ENCODE results near the gene SETDB1. TPM values are rescaled to one million over a fixed set of nuclear protein-coding genes. Genes with fewer than 3 reads are reported as not detected.

Gene SETDB1
- total and polyA plus RNA-seq, 2 of the 13 experiments (the other 11 are each of a cell fraction or from before 2014, with no cell fraction given): 33.1 to 34.6 TPM

DNA sequence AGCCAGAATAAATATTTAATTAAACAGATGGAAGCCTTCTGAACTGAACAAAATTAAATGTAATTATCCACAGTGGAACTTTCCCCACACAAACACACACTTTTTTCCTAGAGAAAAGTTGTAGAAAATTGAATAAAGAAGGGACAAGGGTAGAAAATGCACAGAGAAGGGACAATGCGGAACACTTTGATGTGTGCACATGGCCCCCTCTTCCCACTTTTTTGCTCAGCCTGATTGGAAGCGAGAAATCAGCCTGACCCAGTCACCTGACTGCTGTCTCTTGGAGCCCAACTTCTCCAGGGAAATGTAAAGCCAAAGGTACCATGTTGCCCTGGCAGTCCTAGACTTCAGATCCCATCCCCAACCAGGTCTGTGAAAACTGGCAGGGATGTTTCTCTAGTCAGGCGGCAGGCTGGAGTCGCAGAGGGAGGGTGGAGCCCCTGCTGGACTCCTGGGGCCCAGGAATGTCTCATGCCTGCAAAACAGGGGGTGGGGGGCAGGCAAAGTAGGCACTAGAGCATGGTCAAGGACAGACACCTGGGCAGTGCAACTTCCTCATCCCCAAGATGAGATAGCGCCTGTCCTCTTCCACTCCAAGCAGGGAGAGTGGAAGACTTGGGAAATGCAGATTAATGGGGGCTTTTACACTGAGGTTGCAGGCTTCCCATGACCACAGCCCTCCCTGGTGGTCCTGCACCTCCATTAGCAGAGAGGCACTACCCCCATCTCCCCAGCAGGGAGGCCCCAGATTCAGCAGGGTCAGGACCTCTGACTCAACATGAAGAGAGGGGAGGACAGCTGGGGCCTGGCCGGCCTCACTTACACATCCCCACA is 45.6 kb downstream of the SETDB1 start (continued):
- TF ChIP-seq KLF16 (CRISPR knock-in tag; IDR thresholded peaks at IDR 0.05): no peak
- peak; percentile 49 to 68; a peak in 3 of 4 replicates for TF ChIP-seq POLR2A (IDR thresholded peaks at IDR 0.05; ENCODE audit: insufficient read depth in 1 of 2, low read depth in 2 of 2, low read length in 2 of 2)
- TF ChIP-seq POLR2G (IDR thresholded peaks at IDR 0.05; ENCODE audit: low read depth, low read length): peak; percentile 72
- TF ChIP-seq ELF3 (CRISPR knock-in tag; IDR thresholded peaks at IDR 0.05): peak; percentile 60; the same call in 1 of the 2 replicates
- no peak for TF ChIP-seq ZNF83 (CRISPR knock-in tag; IDR thresholded peaks at IDR 0.05; ENCODE audit: borderline replicate concordance)
- TF ChIP-seq POLR2AphosphoS2 (IDR thresholded peaks at IDR 0.05; ENCODE audit: low read depth, low read length): no peak
- TF ChIP-seq TRIM24 (CRISPR knock-in tag; IDR thresholded peaks at IDR 0.05): no peak
- peak; percentile 36; the same call in 1 of the 2 replicates for TF ChIP-seq ELF4 (CRISPR knock-in tag; IDR thresholded peaks at IDR 0.05; ENCODE audit: borderline replicate concordance)
- TF ChIP-seq MEIS2 (CRISPR knock-in tag; IDR thresholded peaks at IDR 0.05): peak; percentile 1; the same call in 1 of the 2 replicates
- no peak for TF ChIP-seq ZFP62 (CRISPR knock-in tag; IDR thresholded peaks at IDR 0.05)
- TF ChIP-seq ZNF24 (IDR thresholded peaks at IDR 0.05): no peak
- TF ChIP-seq NFYB (CRISPR knock-in tag; IDR thresholded peaks at IDR 0.05): peak; percentile 60
- peak; percentile 81 for TF ChIP-seq ZNF687 (CRISPR knock-in tag; IDR thresholded peaks at IDR 0.05)
- 0 out of 2 replicates have a peak, but pooled peaks have one; percentile 30 for TF ChIP-seq DR1 (CRISPR knock-in tag; IDR thresholded peaks at IDR 0.05)
- no peak for TF ChIP-seq ZHX1 (CRISPR knock-in tag; IDR thresholded peaks at IDR 0.05; ENCODE audit: low read depth)
- no peak for TF ChIP-seq PHB2 (IDR thresholded peaks at IDR 0.05; ENCODE audit: partially characterized antibody)
- TF ChIP-seq POLR2AphosphoS5 (IDR thresholded peaks at IDR 0.05; ENCODE audit: low read depth, low read length): peak; percentile 84
- peak; percentile 70; the same call in 1 of the 2 replicates for TF ChIP-seq NR2C2 (CRISPR knock-in tag; IDR thresholded peaks at IDR 0.05; ENCODE audit: borderline replicate concordance)
- no peak for TF ChIP-seq HIVEP1 (CRISPR knock-in tag; IDR thresholded peaks at IDR 0.05)
- peak; percentile 33 for TF ChIP-seq MED8 (CRISPR knock-in tag; IDR thresholded peaks at IDR 0.05; ENCODE audit: insufficient replicate concordance)
- TF ChIP-seq ZBTB46 (CRISPR knock-in tag; IDR thresholded peaks at IDR 0.05; ENCODE audit: borderline replicate concordance): 0 out of 2 replicates have a peak, but pooled peaks have one; percentile 27
- no peak; the same call in 1 of the 2 replicates for TF ChIP-seq SIX4 (CRISPR knock-in tag; IDR thresholded peaks at IDR 0.05)
